ENCODE data around the gene BCAS1. TPM values are rescaled to one million over a fixed set of nuclear protein-coding genes. Genes with fewer than 3 reads are reported as not detected.

The BCAS1 gene
- total RNA-seq, 2 donors from 2014 or later: 32.0 to 58.6 TPM

DNA sequence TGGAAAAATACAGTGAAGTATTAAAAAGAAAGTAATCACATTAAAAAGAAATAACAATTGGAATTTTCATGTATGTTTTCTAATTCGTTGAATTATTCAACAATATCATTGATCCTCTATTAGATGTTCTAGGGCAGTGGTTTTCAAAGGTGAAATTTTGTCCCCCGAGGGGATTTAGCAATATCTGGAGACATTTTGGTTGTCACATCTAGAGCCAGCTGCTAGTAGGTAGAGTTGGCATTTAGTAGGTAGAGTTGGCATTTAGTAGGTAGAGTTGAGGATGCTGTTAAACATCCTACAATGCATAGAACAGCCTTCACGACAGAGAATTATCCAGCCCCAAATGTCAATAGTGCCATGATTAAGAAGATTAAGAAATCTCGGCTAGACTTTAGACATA lies 173.7 kb downstream of the BCAS1 start:
- intact Hi-C loops (cut with DNase I): no loop called here
- H3K4me1 ChIP-seq (replicated peaks): no peaks in the 10 kb centered on the region
- H3K36me3 ChIP-seq: no peaks in the 10 kb centered on the region
- 93% methylated on average over 4 of the region's 4 CpGs for WGBS
- no peak overlapping the region for H3K4me3 ChIP-seq
- TF ChIP-seq POLR2AphosphoS5 (IDR thresholded peaks at IDR 0.05) (no peak), POLR2A (IDR thresholded peaks at IDR 0.05) (no peak)
- TF ChIP-seq, protein P1, sequence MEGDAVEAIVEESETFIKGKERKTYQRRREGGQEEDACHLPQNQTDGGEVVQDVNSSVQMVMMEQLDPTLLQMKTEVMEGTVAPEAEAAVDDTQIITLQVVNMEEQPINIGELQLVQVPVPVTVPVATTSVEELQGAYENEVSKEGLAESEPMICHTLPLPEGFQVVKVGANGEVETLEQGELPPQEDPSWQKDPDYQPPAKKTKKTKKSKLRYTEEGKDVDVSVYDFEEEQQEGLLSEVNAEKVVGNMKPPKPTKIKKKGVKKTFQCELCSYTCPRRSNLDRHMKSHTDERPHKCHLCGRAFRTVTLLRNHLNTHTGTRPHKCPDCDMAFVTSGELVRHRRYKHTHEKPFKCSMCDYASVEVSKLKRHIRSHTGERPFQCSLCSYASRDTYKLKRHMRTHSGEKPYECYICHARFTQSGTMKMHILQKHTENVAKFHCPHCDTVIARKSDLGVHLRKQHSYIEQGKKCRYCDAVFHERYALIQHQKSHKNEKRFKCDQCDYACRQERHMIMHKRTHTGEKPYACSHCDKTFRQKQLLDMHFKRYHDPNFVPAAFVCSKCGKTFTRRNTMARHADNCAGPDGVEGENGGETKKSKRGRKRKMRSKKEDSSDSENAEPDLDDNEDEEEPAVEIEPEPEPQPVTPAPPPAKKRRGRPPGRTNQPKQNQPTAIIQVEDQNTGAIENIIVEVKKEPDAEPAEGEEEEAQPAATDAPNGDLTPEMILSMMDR (IDR thresholded peaks at IDR 0.05): no peak
- no peaks in the 10 kb centered on the region for H3K27me3 ChIP-seq (replicated peaks; ENCODE audit: insufficient read depth)
- no peaks in the 10 kb centered on the region for H3K9me3 ChIP-seq
- H3K27ac ChIP-seq: no peak overlapping the region
- DNase-seq (ENCODE audit: low spot score): no peak

DNA sequence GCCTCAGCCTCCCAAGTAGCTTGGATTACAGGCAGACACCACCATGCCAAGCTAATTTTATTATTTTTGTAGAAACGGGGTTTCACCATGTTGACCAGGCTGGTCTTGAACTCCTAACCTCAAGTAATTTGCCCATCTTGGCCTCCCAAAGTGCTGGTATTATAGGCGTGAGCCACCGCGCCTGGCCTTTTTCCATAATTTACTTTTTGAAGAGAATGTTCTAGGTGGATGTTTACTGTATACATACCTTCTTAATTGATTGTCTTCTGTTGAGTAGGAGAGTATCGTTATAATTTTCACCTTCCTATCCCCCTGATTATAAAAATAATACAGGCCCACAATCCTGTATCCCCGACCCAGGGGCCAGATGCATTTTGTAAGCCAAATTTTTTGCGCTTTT lies 174.4 kb downstream of the BCAS1 start:
- H3K27me3 ChIP-seq (replicated peaks; ENCODE audit: insufficient read depth): no peaks in the 10 kb centered on the region
- 93% methylated on average over 7 of the region's 7 CpGs for WGBS
- intact Hi-C loops (cut with DNase I): no loop called here
- H3K4me1 ChIP-seq (replicated peaks): no peaks in the 10 kb centered on the region
- no peak for TF ChIP-seq POLR2AphosphoS5 (IDR thresholded peaks at IDR 0.05)
- TF ChIP-seq, protein P1 (IDR thresholded peaks at IDR 0.05): no peak
- no peak for TF ChIP-seq POLR2A (IDR thresholded peaks at IDR 0.05)
- H3K27ac ChIP-seq: no peak overlapping the region
- H3K36me3 ChIP-seq: no peaks in the 10 kb centered on the region
- no peak for DNase-seq (ENCODE audit: low spot score)
- no peaks in the 10 kb centered on the region for H3K9me3 ChIP-seq
- no peak overlapping the region for H3K4me3 ChIP-seq

DNA sequence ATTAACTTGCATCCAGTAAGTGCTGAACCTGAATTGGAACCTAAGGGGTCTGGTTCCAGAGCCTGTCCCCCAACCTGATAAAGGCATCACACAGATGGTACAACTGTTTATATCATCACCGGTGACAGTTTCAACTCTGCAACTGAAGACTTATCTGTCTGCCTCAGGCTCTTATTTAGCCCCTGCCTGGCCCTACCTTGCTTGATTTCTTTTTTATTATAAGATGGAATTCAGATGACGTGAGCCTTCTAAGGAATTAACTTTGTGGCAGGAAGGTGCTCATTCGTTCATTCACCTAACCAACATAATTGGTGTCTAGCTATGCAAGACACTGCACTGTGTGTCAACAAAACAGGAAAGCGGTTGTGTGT lies 175.0 kb downstream of the BCAS1 start:
- 98% methylated on average over 4 of the region's 4 CpGs for WGBS
- Histone ChIP-seq H3K4me1 (replicated peaks) (no peaks in the 10 kb centered on the region), H3K36me3 (no peaks in the 10 kb centered on the region), H3K9me3 (no peaks in the 10 kb centered on the region), H3K4me3 (no peak overlapping the region), H3K27ac (no peak overlapping the region), H3K27me3 (replicated peaks; ENCODE audit: insufficient read depth) (no peaks in the 10 kb centered on the region)
- intact Hi-C loops (cut with DNase I): no loop called here
- DNase-seq (ENCODE audit: low spot score): no peak
- TF ChIP-seq, protein P1 (IDR thresholded peaks at IDR 0.05): no peak
- TF ChIP-seq POLR2AphosphoS5 (IDR thresholded peaks at IDR 0.05) (no peak), POLR2A (IDR thresholded peaks at IDR 0.05) (no peak)

DNA sequence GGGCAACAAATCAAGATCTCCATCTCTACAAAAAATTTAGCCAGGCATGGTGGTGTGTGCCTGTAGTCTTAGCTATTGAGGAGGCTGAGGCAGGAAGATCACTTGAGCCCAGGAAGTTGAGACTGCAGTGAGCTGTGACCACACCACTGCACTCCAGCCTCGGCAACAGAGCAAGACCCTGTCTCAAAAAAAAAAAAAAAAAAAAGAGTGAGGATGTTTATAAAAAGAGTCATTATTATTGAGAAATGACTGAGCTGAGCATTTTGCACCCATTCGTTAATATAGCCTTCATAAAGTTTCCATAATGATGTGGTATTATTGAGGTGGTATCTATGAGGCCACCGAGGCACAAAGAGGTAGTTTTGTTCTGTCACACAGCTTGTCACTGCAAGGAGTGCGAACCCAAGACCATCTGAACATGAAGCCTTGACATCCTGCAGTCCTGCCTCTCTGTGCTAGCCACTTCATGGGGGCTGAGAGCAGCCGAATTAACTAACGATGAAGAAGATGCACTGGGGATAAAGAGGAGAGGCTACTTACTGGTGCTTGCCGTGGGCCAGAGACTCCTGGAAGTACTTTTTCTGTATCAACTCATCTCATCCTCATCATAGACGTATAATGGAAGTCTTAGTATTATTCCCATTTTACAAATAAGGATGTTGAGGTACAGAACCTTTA lies 175.5 kb downstream of the BCAS1 start:
- no peaks in the 10 kb centered on the region for H3K27me3 ChIP-seq (replicated peaks; ENCODE audit: insufficient read depth)
- no peak overlapping the region for H3K4me3 ChIP-seq
- no peaks in the 10 kb centered on the region for H3K36me3 ChIP-seq
- no peaks in the 10 kb centered on the region for H3K4me1 ChIP-seq (replicated peaks)
- 95% methylated on average over 8 of the region's 8 CpGs for WGBS
- no peak for DNase-seq (ENCODE audit: low spot score)
- H3K27ac ChIP-seq: no peak overlapping the region
- intact Hi-C loops (cut with DNase I): no loop called here
- no peaks in the 10 kb centered on the region for H3K9me3 ChIP-seq
- TF ChIP-seq POLR2AphosphoS5 (IDR thresholded peaks at IDR 0.05) (no peak), POLR2A (IDR thresholded peaks at IDR 0.05) (no peak)
- TF ChIP-seq, protein P1 (IDR thresholded peaks at IDR 0.05): no peak

Small RNA genes lying within 50 kb of the gene (microRNA-seq; reads per million reads assigned to microRNA genes)
- 0.25 reads per million for gene MIR4756

Small RNA genes lying within 50 kb of the gene (small RNA-seq; reads per million reads assigned to genes)
- gene MIR4756: 0 reads per million in 2 donors

Other genes with a start within 250 kb of the BCAS1 start
- gene CYP24A1, start 103.4 kb upstream of the BCAS1 start, total RNA-seq: 1 to 10 TPM in 1 of 2 donors, not detected in 1; 1.9 TPM
- 10 to 100 TPM; 43.2 to 44.8 TPM for gene PFDN4, start 137.5 kb upstream of the BCAS1 start, total RNA-seq

All from prostate gland (tissue), 2 donors.